ENCODE results near the gene STXBP2.

The STXBP2 gene

GRCh38 chr19:7650148-7650547 is 13.2 kb downstream of the STXBP2 start:
- Histone ChIP-seq H3K4me1 (ENCODE audit: control insufficient read depth, insufficient read depth, low read length) (no peaks in the 10 kb centered on the region), H3K36me3 (ENCODE audit: control insufficient read depth, insufficient read depth, low read length) (no peaks in the 10 kb centered on the region), H3K27ac (ENCODE audit: insufficient read depth, low read depth, low read length, poor library complexity, severe bottlenecking) (no peak overlapping the region), H3K9me3 (ENCODE audit: control insufficient read depth, low read length) (no peaks in the 10 kb centered on the region), H3K27me3 (ENCODE audit: control insufficient read depth, insufficient read depth, low read length, poor library complexity, severe bottlenecking) (peaks cover 11% of the 10 kb centered on the region), H3K4me3 (ENCODE audit: insufficient read depth, low read depth, low read length) (no peak overlapping the region)
- WGBS, 2 experiments = 37% methylated on average over 2 of the region's 2 CpGs

DNA sequence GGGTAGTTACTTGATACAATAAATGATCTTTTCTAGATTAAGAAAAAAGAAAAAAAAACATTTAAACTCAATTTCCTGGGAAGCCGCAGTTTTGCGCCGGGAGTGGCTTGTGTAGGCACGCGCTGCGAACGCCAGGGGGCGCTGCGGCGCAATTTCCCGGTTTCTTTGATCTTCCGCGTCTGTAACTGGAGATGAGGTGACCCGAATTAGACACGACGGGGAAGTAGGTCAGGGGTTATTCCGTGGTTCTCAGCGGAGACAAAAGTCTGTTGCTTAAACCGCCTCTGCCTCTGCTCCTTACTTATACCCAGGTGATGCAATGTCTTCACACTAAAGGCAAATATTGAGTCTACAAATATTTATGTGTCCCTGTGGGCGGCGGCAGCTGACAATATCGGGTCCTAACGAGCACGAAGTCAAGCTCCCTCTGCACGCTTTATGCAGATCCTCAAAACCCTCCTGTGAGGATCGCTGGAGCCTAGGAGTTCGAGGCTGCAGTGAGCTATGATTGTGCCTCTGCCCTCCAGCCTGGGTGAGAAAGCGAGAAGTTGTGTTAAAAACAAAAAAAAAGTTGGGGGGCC is 15.2 kb downstream of the STXBP2 start:
- 10 to 11% methylated on average over 28 of the region's 28 CpGs for WGBS, 2 experiments
- Histone ChIP-seq H3K4me3 (ENCODE audit: insufficient read depth, low read depth, low read length) (peak overlapping the region; percentile 1), H3K36me3 (ENCODE audit: control insufficient read depth, insufficient read depth, low read length) (no peaks in the 10 kb centered on the region), H3K4me1 (ENCODE audit: control insufficient read depth, insufficient read depth, low read length) (no peaks in the 10 kb centered on the region), H3K27me3 (ENCODE audit: control insufficient read depth, insufficient read depth, low read length, poor library complexity, severe bottlenecking) (peaks cover 11% of the 10 kb centered on the region), H3K9me3 (ENCODE audit: control insufficient read depth, low read length) (no peaks in the 10 kb centered on the region), H3K27ac (ENCODE audit: insufficient read depth, low read depth, low read length, poor library complexity, severe bottlenecking) (peak overlapping the region; percentile 61)

DNA sequence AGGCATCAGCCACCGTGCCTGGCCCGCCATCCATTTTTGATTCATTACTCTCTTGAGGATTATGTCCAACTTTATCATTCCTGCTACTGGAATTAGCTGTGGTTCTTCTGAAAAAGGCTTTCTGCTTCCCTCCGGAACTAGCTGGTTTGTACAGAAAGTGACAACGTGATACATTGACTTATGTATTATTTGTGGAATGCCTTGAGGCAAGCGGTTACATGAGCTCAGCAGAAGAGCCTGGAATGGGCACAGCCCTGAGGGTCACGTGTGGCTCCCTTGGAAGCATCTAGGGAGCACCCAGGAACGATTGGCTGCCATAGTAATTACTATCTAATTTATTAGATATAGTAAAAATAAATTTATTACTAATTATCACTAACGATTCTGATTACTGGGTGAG is 17.5 kb downstream of the STXBP2 start:
- H3K36me3 ChIP-seq (ENCODE audit: control insufficient read depth, insufficient read depth, low read length) = no peaks in the 10 kb centered on the region
- 86 to 88% methylated on average over 6 to 8 of the region's 8 CpGs for WGBS, 2 experiments
- H3K9me3 ChIP-seq (ENCODE audit: control insufficient read depth, low read length) = no peaks in the 10 kb centered on the region
- peaks cover 11% of the 10 kb centered on the region for H3K27me3 ChIP-seq (ENCODE audit: control insufficient read depth, insufficient read depth, low read length, poor library complexity, severe bottlenecking)
- H3K4me1 ChIP-seq (ENCODE audit: control insufficient read depth, insufficient read depth, low read length) = no peaks in the 10 kb centered on the region
- H3K27ac ChIP-seq (ENCODE audit: insufficient read depth, low read depth, low read length, poor library complexity, severe bottlenecking) = no peak overlapping the region
- no peak overlapping the region for H3K4me3 ChIP-seq (ENCODE audit: insufficient read depth, low read depth, low read length)

GRCh38 chr19:7655581-7655980 is 18.7 kb downstream of the STXBP2 start:
- H3K4me3 ChIP-seq (ENCODE audit: insufficient read depth, low read depth, low read length) = no peak overlapping the region
- H3K9me3 ChIP-seq (ENCODE audit: control insufficient read depth, low read length) = no peaks in the 10 kb centered on the region
- no peaks in the 10 kb centered on the region for H3K4me1 ChIP-seq (ENCODE audit: control insufficient read depth, insufficient read depth, low read length)
- H3K27ac ChIP-seq (ENCODE audit: insufficient read depth, low read depth, low read length, poor library complexity, severe bottlenecking) = no peak overlapping the region
- 82% methylated on average over 8 of the region's 8 CpGs for WGBS, 2 experiments
- peaks cover 8% of the 10 kb centered on the region for H3K27me3 ChIP-seq (ENCODE audit: control insufficient read depth, insufficient read depth, low read length, poor library complexity, severe bottlenecking)
- H3K36me3 ChIP-seq (ENCODE audit: control insufficient read depth, insufficient read depth, low read length) = no peaks in the 10 kb centered on the region

- Histone ChIP-seq H3K4me1 (ENCODE audit: control insufficient read depth, insufficient read depth, low read length) (no peaks in the 10 kb centered on the region), H3K9me3 (ENCODE audit: control insufficient read depth, low read length) (no peaks in the 10 kb centered on the region), H3K27me3 (ENCODE audit: control insufficient read depth, insufficient read depth, low read length, poor library complexity, severe bottlenecking) (no peaks in the 10 kb centered on the region), H3K4me3 (ENCODE audit: insufficient read depth, low read depth, low read length) (no peak overlapping the region), H3K27ac (ENCODE audit: insufficient read depth, low read depth, low read length, poor library complexity, severe bottlenecking) (peak overlapping the region; percentile 36), H3K36me3 (ENCODE audit: control insufficient read depth, insufficient read depth, low read length) (no peaks in the 10 kb centered on the region)
- WGBS, 2 experiments = 63 to 64% methylated on average over 14 of the region's 14 CpGs
Observed at GRCh38 chr19:7657131-7657751, 20.3 kb downstream of the STXBP2 start.

GRCh38 chr19:7658219-7658686 is 21.3 kb downstream of the STXBP2 start:
- WGBS, 2 experiments = 57 to 61% methylated on average over 9 of the region's 9 CpGs
- no peaks in the 10 kb centered on the region for H3K4me1 ChIP-seq (ENCODE audit: control insufficient read depth, insufficient read depth, low read length)
- H3K4me3 ChIP-seq (ENCODE audit: insufficient read depth, low read depth, low read length) = no peak overlapping the region
- H3K27me3 ChIP-seq (ENCODE audit: control insufficient read depth, insufficient read depth, low read length, poor library complexity, severe bottlenecking) = no peaks in the 10 kb centered on the region
- H3K27ac ChIP-seq (ENCODE audit: insufficient read depth, low read depth, low read length, poor library complexity, severe bottlenecking) = no peak overlapping the region
- H3K9me3 ChIP-seq (ENCODE audit: control insufficient read depth, low read length) = no peaks in the 10 kb centered on the region
- H3K36me3 ChIP-seq (ENCODE audit: control insufficient read depth, insufficient read depth, low read length) = no peaks in the 10 kb centered on the region

GRCh38 chr19:7661744-7662538 is 25.0 kb downstream of the STXBP2 start:
- Histone ChIP-seq H3K4me1 (ENCODE audit: control insufficient read depth, insufficient read depth, low read length) (no peaks in the 10 kb centered on the region), H3K27ac (ENCODE audit: insufficient read depth, low read depth, low read length, poor library complexity, severe bottlenecking) (no peak overlapping the region), H3K27me3 (ENCODE audit: control insufficient read depth, insufficient read depth, low read length, poor library complexity, severe bottlenecking) (peaks cover 2% of the 10 kb centered on the region), H3K4me3 (ENCODE audit: insufficient read depth, low read depth, low read length) (no peak overlapping the region), H3K36me3 (ENCODE audit: control insufficient read depth, insufficient read depth, low read length) (no peaks in the 10 kb centered on the region), H3K9me3 (ENCODE audit: control insufficient read depth, low read length) (no peaks in the 10 kb centered on the region)
- 77 to 81% methylated on average over 8 of the region's 8 CpGs for WGBS, 2 experiments

GRCh38 chr19:7662657-7663056 is 25.7 kb downstream of the STXBP2 start:
- H3K27me3 ChIP-seq (ENCODE audit: control insufficient read depth, insufficient read depth, low read length, poor library complexity, severe bottlenecking) = peaks cover 3% of the 10 kb centered on the region
- H3K36me3 ChIP-seq (ENCODE audit: control insufficient read depth, insufficient read depth, low read length) = no peaks in the 10 kb centered on the region

GRCh38 chr19:7663706-7664105 is 26.8 kb downstream of the STXBP2 start:
- H3K9me3 ChIP-seq (ENCODE audit: control insufficient read depth, low read length) = no peaks in the 10 kb centered on the region
- no peaks in the 10 kb centered on the region for H3K4me1 ChIP-seq (ENCODE audit: control insufficient read depth, insufficient read depth, low read length)
- no peaks in the 10 kb centered on the region for H3K36me3 ChIP-seq (ENCODE audit: control insufficient read depth, insufficient read depth, low read length)
- 80 to 82% methylated on average over 6 to 7 of the region's 7 CpGs for WGBS, 2 experiments
- no peak overlapping the region for H3K27ac ChIP-seq (ENCODE audit: insufficient read depth, low read depth, low read length, poor library complexity, severe bottlenecking)
- H3K4me3 ChIP-seq (ENCODE audit: insufficient read depth, low read depth, low read length) = no peak overlapping the region
- peaks cover 5% of the 10 kb centered on the region for H3K27me3 ChIP-seq (ENCODE audit: control insufficient read depth, insufficient read depth, low read length, poor library complexity, severe bottlenecking)

More at GRCh38 chr19:7662657-7663056, 25.7 kb downstream of the STXBP2 start:
- Histone ChIP-seq H3K4me3 (ENCODE audit: insufficient read depth, low read depth, low read length) (no peak overlapping the region), H3K4me1 (ENCODE audit: control insufficient read depth, insufficient read depth, low read length) (no peaks in the 10 kb centered on the region), H3K9me3 (ENCODE audit: control insufficient read depth, low read length) (no peaks in the 10 kb centered on the region), H3K27ac (ENCODE audit: insufficient read depth, low read depth, low read length, poor library complexity, severe bottlenecking) (no peak overlapping the region)
- WGBS, 2 experiments = 88 to 89% methylated on average over 12 to 14 of the region's 14 CpGs

- Histone ChIP-seq H3K4me3 (ENCODE audit: insufficient read depth, low read depth, low read length) (no peak overlapping the region), H3K36me3 (ENCODE audit: control insufficient read depth, insufficient read depth, low read length) (no peaks in the 10 kb centered on the region), H3K27me3 (ENCODE audit: control insufficient read depth, insufficient read depth, low read length, poor library complexity, severe bottlenecking) (peaks cover 19% of the 10 kb centered on the region), H3K27ac (ENCODE audit: insufficient read depth, low read depth, low read length, poor library complexity, severe bottlenecking) (no peak overlapping the region), H3K4me1 (ENCODE audit: control insufficient read depth, insufficient read depth, low read length) (no peaks in the 10 kb centered on the region), H3K9me3 (ENCODE audit: control insufficient read depth, low read length) (no peaks in the 10 kb centered on the region)
- WGBS, 2 experiments = 71 to 79% methylated on average over 4 of the region's 4 CpGs
Observed at GRCh38 chr19:7665076-7665475, 28.2 kb downstream of the STXBP2 start.

Measured in ectodermal cell (in vitro differentiated cells).